ENCODE measurements around the gene WEE2.

WEE2 gene

DNA sequence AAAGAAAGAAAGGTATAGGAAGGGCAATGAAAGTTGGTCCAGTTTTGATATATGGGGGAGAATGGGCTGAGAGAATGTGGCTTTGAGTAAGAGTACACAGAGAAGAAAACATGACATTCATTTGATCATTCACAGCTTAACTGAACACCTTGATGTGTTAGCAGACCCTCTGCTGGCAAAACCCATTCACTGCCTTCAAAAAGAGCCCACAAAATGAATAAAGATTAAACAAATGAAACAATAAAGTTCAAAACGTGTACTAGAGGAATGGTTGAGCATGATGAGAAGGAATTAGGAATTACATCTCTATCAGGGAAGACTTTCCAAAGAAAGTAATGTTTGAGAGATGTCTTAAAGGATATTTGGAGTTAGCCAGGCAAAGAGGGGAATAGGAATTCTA, 2.1 kb downstream of the WEE2 start:
- Histone ChIP-seq H3K4me3 (ENCODE audit: insufficient read depth, low read depth, low read length, poor library complexity, severe bottlenecking) (no peak overlapping the region), H3K27me3 (replicated peaks; ENCODE audit: control insufficient read depth, insufficient read depth, low read length, poor library complexity, severe bottlenecking) (no peaks in the 10 kb centered on the region), H3K9me3 (ENCODE audit: control insufficient read depth, low read length) (no peaks in the 10 kb centered on the region), H3K27ac (ENCODE audit: insufficient read depth, low read length, poor library complexity, severe bottlenecking) (no peak overlapping the region), H3K36me3 (ENCODE audit: control insufficient read depth, insufficient read depth, low read length) (no peaks in the 10 kb centered on the region), H3K4me1 (ENCODE audit: control insufficient read depth, insufficient read depth, low read length, poor library complexity, severe bottlenecking) (no peaks in the 10 kb centered on the region)
- DNase-seq = no peak

DNA sequence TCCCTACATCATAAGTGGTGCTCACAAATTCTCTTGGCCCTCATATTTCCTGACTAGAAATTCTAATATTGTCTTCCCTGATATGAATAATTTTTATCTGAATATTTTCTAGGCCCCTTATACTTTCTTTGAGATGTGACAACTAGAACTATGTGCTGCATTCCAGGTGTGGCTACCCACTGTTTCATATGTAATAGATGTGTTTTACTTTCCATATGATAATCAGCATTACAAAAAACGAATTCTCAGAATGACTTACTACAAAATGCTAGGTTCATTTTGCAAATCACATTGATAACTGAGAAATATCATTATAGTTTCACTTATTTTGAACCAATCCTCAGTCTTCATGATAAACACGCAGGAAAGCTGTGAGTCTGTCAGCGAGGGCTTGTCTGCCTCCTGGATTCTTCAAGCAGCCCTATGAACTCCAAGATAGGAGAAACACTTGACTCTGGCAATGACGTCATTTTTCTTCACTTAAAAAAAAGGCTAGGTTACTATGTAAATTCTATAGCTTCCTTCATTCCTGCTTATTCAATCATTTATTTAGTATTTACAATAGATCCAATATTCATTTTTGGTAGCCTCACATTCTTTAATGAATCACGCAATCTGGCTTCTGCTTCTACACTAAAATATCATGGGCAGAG, 4.6 kb downstream of the WEE2 start:
- Histone ChIP-seq H3K4me3 (ENCODE audit: insufficient read depth, low read depth, low read length, poor library complexity, severe bottlenecking) (no peak overlapping the region), H3K4me1 (ENCODE audit: control insufficient read depth, insufficient read depth, low read length, poor library complexity, severe bottlenecking) (no peaks in the 10 kb centered on the region), H3K9me3 (ENCODE audit: control insufficient read depth, low read length) (no peaks in the 10 kb centered on the region)

DNA sequence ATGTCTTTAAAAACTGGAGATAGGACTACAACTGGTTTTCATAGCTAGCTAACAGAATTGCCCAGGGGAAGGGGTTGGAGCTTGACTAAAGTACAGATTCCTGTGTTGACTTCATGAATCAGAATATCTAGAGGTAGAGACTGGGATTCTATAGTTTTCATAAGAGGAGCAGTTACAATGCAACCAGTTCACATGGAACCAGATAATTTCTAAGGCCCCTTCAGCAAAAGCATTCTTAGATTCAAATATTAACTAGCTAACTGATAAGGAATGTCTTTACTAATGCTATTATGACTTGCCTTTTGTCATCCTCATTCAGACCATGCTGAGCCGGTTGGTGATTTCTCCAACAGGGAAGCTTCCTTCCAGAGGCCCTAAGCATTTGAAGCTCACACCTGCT, 5.7 kb downstream of the WEE2 start:
- DNase-seq = no peak
- H3K4me1 ChIP-seq (ENCODE audit: control insufficient read depth, insufficient read depth, low read length, poor library complexity, severe bottlenecking) = no peaks in the 10 kb centered on the region
- H3K27ac ChIP-seq (ENCODE audit: insufficient read depth, low read length, poor library complexity, severe bottlenecking) = no peak overlapping the region
- no peaks in the 10 kb centered on the region for H3K9me3 ChIP-seq (ENCODE audit: control insufficient read depth, low read length)
- no peaks in the 10 kb centered on the region for H3K27me3 ChIP-seq (replicated peaks; ENCODE audit: control insufficient read depth, insufficient read depth, low read length, poor library complexity, severe bottlenecking)
- no peak overlapping the region for H3K4me3 ChIP-seq (ENCODE audit: insufficient read depth, low read depth, low read length, poor library complexity, severe bottlenecking)
- no peaks in the 10 kb centered on the region for H3K36me3 ChIP-seq (ENCODE audit: control insufficient read depth, insufficient read depth, low read length)

More for the DNA sequence above, 4.6 kb downstream of the WEE2 start:
- H3K36me3 ChIP-seq (ENCODE audit: control insufficient read depth, insufficient read depth, low read length) = no peaks in the 10 kb centered on the region
- H3K27me3 ChIP-seq (replicated peaks; ENCODE audit: control insufficient read depth, insufficient read depth, low read length, poor library complexity, severe bottlenecking) = no peaks in the 10 kb centered on the region
- no peak for DNase-seq
- no peak overlapping the region for H3K27ac ChIP-seq (ENCODE audit: insufficient read depth, low read length, poor library complexity, severe bottlenecking)

DNA sequence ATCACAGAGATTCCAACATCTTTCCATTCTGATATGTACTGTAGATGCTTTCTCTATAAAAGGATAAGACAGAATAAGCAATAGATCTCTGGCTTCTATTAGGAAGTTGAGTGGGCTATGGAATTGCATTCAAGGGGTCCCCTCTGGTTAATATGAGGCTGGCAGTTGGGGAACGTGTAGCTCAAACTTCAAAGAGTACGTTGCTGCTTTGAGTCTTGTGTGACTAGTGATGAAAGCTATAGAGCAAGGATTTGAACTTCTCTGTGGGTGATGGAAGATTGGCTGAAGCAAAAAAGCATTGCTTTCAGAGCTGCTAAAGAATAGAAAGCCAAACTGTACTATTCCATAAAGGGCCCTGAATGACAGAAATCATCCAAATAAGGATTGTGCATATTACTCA, 6.4 kb downstream of the WEE2 start:
- no peaks in the 10 kb centered on the region for H3K27me3 ChIP-seq (replicated peaks; ENCODE audit: control insufficient read depth, insufficient read depth, low read length, poor library complexity, severe bottlenecking)
- no peaks in the 10 kb centered on the region for H3K4me1 ChIP-seq (ENCODE audit: control insufficient read depth, insufficient read depth, low read length, poor library complexity, severe bottlenecking)
- no peaks in the 10 kb centered on the region for H3K9me3 ChIP-seq (ENCODE audit: control insufficient read depth, low read length)
- no peak overlapping the region for H3K27ac ChIP-seq (ENCODE audit: insufficient read depth, low read length, poor library complexity, severe bottlenecking)
- DNase-seq = no peak
- no peak overlapping the region for H3K4me3 ChIP-seq (ENCODE audit: insufficient read depth, low read depth, low read length, poor library complexity, severe bottlenecking)
- H3K36me3 ChIP-seq (ENCODE audit: control insufficient read depth, insufficient read depth, low read length) = no peaks in the 10 kb centered on the region

DNA sequence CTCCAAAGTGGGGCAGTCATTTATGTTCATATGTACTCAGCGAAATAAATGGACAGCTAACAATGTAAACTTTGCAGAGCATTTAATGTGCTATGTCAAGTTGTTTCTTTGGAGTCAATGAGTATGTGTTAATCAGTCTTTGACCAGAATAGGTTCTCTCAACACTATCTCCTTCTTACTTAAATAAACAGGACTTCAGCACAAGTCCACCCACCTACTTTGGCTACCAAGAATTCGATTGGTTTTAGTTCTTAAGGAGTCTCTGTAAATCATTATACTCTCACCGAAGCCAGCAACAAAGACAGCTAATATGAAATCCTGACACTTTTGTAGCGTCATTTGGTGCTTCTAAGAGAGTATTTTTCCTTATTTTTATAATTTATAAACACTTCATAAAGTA, 6.9 kb downstream of the WEE2 start:
- no peak for DNase-seq
- H3K4me3 ChIP-seq (ENCODE audit: insufficient read depth, low read depth, low read length, poor library complexity, severe bottlenecking) = no peak overlapping the region

DNA sequence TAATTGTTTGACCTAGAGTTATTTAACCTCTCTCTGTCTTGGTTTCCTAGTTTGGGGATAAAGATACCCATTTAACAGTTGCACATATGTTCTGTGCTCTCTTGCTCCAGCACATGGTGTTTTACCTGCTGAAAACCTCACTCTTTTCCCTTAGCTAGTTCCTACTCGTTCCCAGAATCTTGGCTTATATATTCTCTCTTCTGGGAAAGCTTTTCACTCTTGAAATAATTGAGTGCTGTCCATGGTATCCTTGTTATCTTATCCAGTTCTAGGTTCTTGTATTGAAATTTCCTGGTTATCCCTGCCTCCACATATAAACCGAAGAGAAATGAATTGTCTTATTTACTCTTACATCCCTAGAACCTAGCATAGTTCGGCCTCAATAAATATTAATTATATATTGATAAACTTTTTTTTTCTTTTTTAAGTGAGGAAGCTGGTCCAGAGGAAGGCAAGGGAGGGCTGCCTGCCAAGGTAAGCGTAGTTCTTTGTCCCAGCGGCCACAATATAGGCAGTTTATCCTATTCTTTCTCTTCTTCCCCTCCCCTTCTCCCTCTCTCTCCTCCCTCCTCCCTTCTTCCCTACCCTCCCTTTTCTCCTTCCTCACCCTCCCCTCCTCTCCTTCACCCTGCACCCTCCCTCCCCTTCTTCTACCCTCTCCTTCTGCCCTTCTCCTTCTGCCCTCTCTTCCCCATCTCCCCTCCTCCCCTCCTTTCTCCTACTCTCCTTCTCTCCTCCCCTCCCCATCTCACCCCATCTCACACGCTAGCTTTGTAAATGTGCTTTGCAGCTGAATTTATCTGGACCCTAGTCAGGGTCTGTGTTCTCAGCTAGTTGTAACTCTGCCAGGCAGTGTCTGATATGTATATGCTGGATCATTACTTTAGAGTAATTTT, 7.9 kb downstream of the WEE2 start:
- H3K4me3 ChIP-seq (ENCODE audit: insufficient read depth, low read depth, low read length, poor library complexity, severe bottlenecking) = no peak overlapping the region
- no peaks in the 10 kb centered on the region for H3K27me3 ChIP-seq (replicated peaks; ENCODE audit: control insufficient read depth, insufficient read depth, low read length, poor library complexity, severe bottlenecking)

More for the DNA sequence above, 6.9 kb downstream of the WEE2 start:
- Histone ChIP-seq H3K36me3 (ENCODE audit: control insufficient read depth, insufficient read depth, low read length) (no peaks in the 10 kb centered on the region), H3K27ac (ENCODE audit: insufficient read depth, low read length, poor library complexity, severe bottlenecking) (no peak overlapping the region), H3K9me3 (ENCODE audit: control insufficient read depth, low read length) (no peaks in the 10 kb centered on the region), H3K4me1 (ENCODE audit: control insufficient read depth, insufficient read depth, low read length, poor library complexity, severe bottlenecking) (no peaks in the 10 kb centered on the region), H3K27me3 (replicated peaks; ENCODE audit: control insufficient read depth, insufficient read depth, low read length, poor library complexity, severe bottlenecking) (no peaks in the 10 kb centered on the region)

DNA sequence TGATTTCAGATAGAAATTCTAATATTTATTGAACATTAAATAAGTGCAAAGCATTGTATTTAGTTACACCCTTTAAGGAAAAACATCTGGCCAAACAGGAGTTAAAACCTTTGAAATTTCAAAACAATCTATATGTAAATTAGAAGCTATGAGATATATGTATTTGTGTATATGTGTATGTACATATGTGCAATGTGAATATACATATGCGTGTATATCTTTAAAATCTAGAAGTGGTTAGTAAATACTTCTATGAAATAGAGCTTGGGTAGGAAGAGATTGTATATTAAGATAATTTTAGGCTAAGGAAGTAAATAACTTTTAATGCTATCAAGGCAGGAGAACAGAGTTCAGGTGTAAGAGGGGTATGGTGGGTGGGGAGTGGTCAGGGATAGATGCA, 9.3 kb downstream of the WEE2 start:
- H3K4me3 ChIP-seq (ENCODE audit: insufficient read depth, low read depth, low read length, poor library complexity, severe bottlenecking) = no peak overlapping the region
- no peak for DNase-seq
- H3K36me3 ChIP-seq (ENCODE audit: control insufficient read depth, insufficient read depth, low read length) = no peaks in the 10 kb centered on the region
- no peaks in the 10 kb centered on the region for H3K4me1 ChIP-seq (ENCODE audit: control insufficient read depth, insufficient read depth, low read length, poor library complexity, severe bottlenecking)
- H3K9me3 ChIP-seq (ENCODE audit: control insufficient read depth, low read length) = no peaks in the 10 kb centered on the region
- H3K27me3 ChIP-seq (replicated peaks; ENCODE audit: control insufficient read depth, insufficient read depth, low read length, poor library complexity, severe bottlenecking) = no peaks in the 10 kb centered on the region
- H3K27ac ChIP-seq (ENCODE audit: insufficient read depth, low read length, poor library complexity, severe bottlenecking) = no peak overlapping the region

More for the DNA sequence above, 7.9 kb downstream of the WEE2 start:
- H3K36me3 ChIP-seq (ENCODE audit: control insufficient read depth, insufficient read depth, low read length) = no peaks in the 10 kb centered on the region
- no peak for DNase-seq
- H3K4me1 ChIP-seq (ENCODE audit: control insufficient read depth, insufficient read depth, low read length, poor library complexity, severe bottlenecking) = no peaks in the 10 kb centered on the region
- H3K9me3 ChIP-seq (ENCODE audit: control insufficient read depth, low read length) = no peaks in the 10 kb centered on the region
- no peak overlapping the region for H3K27ac ChIP-seq (ENCODE audit: insufficient read depth, low read length, poor library complexity, severe bottlenecking)

DNA sequence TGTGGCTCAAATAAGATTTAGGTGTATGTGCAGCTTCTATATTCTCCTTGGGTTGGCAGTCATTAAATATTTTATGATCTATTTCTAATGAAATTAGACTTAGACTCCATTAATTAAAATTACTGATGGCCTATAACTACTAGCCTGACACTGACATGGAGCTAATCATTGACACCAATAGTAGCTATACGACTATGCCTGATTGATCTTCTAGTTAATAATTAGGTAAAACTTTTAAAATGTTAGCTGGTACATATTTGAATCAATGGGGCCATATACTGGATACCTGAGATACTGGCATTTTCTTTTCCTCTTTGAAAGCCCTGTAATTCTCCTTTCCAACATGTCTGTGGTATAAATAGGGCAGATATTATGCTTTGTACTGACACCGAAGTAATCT, 14.4 kb downstream of the WEE2 start:
- Histone ChIP-seq H3K9me3 (ENCODE audit: control insufficient read depth, low read length) (no peaks in the 10 kb centered on the region), H3K4me1 (ENCODE audit: control insufficient read depth, insufficient read depth, low read length, poor library complexity, severe bottlenecking) (no peaks in the 10 kb centered on the region), H3K36me3 (ENCODE audit: control insufficient read depth, insufficient read depth, low read length) (no peaks in the 10 kb centered on the region), H3K4me3 (ENCODE audit: insufficient read depth, low read depth, low read length, poor library complexity, severe bottlenecking) (no peak overlapping the region), H3K27me3 (replicated peaks; ENCODE audit: control insufficient read depth, insufficient read depth, low read length, poor library complexity, severe bottlenecking) (no peaks in the 10 kb centered on the region), H3K27ac (ENCODE audit: insufficient read depth, low read length, poor library complexity, severe bottlenecking) (no peak overlapping the region)
- no peak for DNase-seq

DNA sequence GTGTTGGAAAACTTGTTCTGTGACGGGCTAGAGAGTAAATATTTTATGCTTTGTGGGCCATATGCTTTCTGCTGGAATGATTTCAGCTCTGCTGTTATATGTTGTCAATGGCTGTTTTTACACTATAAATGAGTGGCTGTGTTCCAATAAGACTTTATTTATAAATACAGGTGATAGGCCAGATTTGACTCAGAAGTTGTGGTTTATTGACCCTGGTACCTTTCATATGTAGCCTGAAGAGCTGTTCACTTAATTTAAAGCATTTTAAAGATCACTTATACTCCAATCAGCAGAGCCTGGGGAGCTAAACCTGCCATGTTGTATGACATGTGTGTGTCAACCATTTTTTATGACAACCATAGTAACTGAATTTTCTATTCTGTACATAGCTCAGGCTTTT, 20.9 kb downstream of the WEE2 start:
- no peaks in the 10 kb centered on the region for H3K9me3 ChIP-seq (ENCODE audit: control insufficient read depth, low read length)
- H3K4me1 ChIP-seq (ENCODE audit: control insufficient read depth, insufficient read depth, low read length, poor library complexity, severe bottlenecking) = no peaks in the 10 kb centered on the region
- no peak overlapping the region for H3K4me3 ChIP-seq (ENCODE audit: insufficient read depth, low read depth, low read length, poor library complexity, severe bottlenecking)
- H3K27ac ChIP-seq (ENCODE audit: insufficient read depth, low read length, poor library complexity, severe bottlenecking) = no peak overlapping the region
- no peak for DNase-seq
- no peaks in the 10 kb centered on the region for H3K36me3 ChIP-seq (ENCODE audit: control insufficient read depth, insufficient read depth, low read length)
- no peaks in the 10 kb centered on the region for H3K27me3 ChIP-seq (replicated peaks; ENCODE audit: control insufficient read depth, insufficient read depth, low read length, poor library complexity, severe bottlenecking)

DNA sequence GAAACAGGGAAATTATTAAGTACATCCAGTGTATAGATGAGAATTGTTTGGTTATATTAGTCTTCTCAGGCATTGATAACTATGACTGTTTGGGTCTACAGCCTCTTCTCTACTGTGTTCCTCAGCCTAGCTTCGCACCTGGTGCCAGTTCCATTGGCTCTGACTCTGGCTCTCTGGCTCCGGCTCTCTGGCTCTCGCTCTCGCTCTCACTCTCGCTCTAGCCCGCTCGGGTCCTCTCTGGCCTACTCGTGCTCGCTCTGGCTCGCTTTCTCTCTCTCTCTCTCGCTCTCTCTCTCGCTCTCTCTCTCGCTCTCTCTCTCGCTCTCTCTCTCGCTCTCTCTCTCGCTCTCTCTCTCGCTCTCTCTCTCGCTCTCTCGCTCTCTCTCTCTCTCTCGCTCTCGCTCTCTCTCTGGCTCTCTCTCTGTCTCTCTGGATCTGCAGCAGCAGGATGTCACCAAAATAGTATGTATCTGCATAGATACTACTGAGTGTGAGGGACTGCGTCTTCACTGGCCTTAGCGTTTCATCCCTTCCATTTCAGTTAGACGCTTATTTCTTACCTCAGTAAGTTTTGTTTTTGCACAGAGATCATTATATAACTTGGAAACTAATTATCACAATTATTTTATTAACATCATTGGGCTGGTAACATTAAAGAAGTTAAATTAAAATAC, 23.5 kb downstream of the WEE2 start:
- Histone ChIP-seq H3K4me1 (ENCODE audit: control insufficient read depth, insufficient read depth, low read length, poor library complexity, severe bottlenecking) (no peaks in the 10 kb centered on the region), H3K27me3 (replicated peaks; ENCODE audit: control insufficient read depth, insufficient read depth, low read length, poor library complexity, severe bottlenecking) (no peaks in the 10 kb centered on the region), H3K36me3 (ENCODE audit: control insufficient read depth, insufficient read depth, low read length) (no peaks in the 10 kb centered on the region), H3K9me3 (ENCODE audit: control insufficient read depth, low read length) (no peaks in the 10 kb centered on the region), H3K27ac (ENCODE audit: insufficient read depth, low read length, poor library complexity, severe bottlenecking) (no peak overlapping the region), H3K4me3 (ENCODE audit: insufficient read depth, low read depth, low read length, poor library complexity, severe bottlenecking) (no peak overlapping the region)
- no peak for DNase-seq
